ENCODE results near the gene NR2C2.
"Not testable (repeated sequence)": the region's sequence is repeated elsewhere in the genome, so short reads cannot be mapped to it uniquely, and the experiment has no call there.

Gene NR2C2

DNA sequence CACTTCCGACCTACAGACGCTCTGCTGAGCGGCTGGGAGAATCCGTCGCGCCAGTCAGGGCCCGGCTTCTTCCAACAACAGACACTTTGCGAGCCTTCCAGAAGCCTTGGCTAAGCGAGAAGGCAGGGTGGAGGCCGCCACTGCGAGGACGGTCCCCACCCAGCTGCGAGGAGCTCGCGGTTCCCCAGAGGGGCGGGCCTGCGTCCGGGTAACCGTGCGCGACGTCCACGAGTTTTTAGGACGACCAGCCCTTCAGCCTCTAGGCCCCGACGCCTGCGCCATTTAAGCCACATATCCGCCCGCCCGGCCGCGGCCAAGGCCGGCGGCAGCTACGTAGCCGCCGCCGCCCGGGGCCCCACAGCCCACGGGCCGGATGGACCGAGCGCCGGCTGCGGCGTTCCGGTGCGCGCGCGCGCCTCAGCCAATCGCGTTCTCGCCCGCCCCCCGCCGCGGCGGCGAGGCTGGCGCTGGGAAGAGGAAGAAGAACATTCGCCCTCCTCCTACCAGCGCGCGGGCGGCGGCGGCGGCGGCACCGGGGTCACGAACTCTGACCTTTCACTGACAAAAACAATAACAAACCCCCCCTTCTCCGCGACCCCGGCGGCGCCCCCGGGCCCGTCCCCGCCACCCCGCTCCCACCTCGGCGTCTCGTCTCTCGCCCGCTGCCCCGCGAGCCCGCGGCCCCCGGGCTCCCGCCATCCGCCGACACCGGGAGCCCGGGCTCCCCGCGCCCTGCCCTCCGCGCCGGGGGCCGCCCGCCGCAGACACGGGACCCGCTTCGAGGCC is at the start of gene NR2C2:
Gene NR2C2 (plus strand): TSS at position 484 of the 786 bp plus-strand sequence. CDS start 56,332 bp downstream, outside the sequence.
- DNase-seq (ENCODE audit: low read depth in 2 of 2), result peak; percentile 70 to 79

DNA sequence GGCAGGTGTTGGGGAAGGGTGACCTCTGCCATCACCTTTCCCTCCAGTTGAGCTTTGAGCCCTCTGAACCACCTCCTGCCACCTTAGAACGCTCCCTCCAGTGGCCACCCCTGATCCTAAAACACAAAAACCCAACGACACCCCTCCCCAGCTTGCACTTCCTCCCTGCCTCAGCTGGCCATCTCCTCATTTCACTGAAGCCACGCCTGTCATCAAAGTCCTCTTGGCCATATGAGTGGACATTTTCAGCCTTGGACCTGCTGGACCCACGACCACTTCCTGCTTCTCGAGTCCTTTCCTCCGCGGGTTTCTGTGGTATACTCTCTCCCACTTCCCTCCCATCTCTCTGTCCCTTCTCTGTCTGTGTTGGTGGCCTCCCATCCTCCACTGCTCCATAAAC is 48.5 kb upstream of the NR2C2 start:
- no peak for DNase-seq (ENCODE audit: low read depth in 2 of 2)

DNA sequence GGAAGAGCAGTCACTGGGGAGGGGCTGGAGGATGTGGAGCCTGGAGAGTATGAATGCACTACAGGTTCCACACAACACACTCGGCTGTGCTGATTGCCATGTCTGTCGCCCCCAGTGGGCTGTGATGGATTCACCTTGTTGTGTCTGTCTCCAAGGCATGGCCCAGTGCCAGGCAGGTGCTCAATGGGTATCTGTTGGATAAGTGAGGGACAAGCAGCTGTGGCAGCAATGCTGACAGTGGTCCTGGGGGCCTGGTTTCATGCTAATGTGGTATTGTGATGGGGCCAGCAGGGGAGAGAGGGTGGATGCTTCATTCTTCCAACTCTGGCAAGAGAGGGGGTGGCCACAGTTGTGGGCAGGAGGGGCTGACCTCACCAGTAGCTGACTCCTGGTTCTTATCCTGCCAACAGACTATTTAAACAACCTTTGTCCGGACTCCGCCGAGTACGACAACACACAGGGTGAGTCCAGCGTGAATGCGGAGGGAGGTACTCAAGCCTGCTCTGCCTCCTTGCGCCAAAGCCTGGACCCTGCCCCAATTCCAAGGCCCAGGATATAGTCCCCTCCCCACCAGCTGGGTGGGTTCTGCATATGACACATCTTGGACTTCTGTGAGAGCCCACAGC is 47.3 kb upstream of the NR2C2 start:
- DNase-seq (ENCODE audit: low read depth in 2 of 2), result no peak

DNA sequence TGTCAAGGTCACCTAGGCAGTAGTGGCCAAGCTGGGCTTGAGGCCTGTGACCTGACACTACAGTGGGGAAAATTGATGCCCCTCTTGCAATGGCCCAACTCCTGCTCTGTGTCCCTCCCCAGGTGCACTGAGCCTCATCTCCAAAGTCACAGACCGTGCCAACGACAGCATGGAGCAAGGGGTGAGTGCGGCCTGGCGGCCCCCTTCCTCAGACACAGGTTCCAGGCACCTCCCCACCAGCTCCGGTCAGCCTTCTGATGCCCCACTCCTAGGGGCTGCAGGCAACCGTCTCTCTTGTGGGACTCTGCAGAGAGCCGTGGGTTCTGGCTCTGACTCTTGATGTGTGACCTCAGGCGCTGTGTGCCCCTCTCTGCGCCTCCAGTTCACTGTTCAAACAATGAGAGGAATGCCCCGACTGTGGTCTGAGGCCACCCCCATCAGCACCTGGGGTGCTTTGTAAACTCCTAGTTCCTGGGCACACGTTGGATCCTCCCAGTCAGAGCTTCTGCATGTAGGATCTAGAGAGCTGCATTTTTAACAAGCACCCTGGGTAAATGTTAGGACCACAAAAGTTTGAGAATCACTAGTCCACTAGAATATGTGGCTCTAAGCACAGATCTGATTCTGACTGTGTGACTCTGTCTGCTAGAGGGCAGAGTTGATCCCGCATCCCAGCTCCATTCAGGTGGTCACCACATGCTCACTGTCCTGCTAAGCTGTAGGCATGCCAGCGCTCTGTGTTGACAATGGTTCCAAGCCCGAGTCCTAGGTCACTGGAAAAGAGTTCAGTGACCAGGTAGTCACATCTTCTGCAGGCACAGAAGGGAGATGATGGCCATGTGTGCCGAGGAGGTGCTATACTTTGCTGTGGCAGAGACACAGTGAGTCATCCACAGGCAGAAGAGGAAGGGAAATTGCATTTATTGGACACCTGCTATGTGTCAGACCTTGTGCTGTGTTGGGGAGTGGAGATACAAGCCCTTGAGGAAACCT is 46.2 kb upstream of the NR2C2 start:
- DNase-seq (ENCODE audit: low read depth in 2 of 2), result no peak

DNA sequence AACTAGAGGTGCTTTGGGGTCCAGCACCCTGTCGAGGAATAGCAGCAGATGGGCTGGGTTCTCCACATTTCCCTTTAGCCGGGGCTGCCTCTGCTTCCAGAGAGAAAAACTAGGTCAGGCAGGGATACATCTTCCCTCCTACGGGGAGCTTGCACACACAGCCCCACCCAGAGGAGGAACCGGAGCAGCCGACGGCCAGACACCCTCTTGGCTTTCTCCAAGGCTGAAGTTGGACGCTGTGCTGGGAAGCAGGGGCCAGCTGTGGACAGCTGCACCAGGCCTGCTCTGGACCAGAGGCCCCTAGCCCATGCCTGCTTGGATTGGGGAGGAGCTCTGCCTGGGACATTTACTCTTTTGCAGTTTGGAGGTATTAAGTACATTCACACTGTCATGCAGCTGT is 44.7 kb upstream of the NR2C2 start:
- no peak for DNase-seq (ENCODE audit: low read depth in 2 of 2)

DNA sequence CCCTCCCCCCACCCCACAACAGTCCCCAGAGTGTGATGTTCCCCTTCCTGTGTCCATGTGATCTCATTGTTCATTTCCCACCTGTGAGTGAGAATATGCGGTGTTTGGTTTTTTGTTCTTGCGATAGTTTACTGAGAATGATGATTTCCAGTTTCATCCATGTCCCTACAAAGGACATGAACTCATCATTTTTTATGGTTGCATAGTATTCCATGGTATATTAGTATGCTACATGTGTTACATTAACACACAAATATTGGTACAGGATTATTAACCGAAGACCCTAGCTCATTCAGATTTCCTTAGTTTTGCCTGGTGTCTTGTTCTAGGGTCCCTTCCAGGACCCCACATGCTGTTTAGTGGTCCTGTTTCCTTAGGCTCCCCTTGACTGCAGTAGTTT is 43.9 kb upstream of the NR2C2 start:
- DNase-seq (ENCODE audit: low read depth in 2 of 2), result not testable (repeated sequence)

DNA sequence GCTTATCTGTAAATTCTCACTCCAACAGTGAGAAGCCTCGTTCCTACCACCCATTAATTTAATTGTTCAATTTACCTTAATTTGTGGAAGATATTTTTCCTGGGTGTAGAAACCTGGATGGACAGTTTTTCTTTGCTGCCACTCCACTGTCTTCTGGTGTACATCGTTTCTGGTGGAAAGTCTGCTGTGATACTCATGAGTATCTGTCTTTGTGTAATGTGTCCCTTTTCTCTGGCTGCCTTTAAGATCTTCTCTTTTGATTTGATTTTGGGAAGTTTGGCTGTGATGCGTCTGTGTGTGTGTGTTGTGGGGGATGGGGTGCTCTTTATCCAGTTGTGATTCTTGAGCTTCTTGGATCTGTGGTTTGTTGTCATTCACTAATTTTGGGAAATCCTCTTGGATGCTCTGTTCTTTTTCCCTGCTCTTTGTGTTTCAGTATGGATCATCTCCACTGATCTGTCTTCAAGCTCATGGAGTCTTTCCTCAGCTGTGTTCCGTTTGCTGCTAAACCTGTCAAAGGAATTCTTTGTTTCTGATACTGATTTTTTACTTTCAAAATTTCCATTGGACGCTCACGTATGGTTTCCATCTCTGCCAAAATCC is 42.2 kb upstream of the NR2C2 start:
- no peak for DNase-seq (ENCODE audit: low read depth in 2 of 2)

DNA sequence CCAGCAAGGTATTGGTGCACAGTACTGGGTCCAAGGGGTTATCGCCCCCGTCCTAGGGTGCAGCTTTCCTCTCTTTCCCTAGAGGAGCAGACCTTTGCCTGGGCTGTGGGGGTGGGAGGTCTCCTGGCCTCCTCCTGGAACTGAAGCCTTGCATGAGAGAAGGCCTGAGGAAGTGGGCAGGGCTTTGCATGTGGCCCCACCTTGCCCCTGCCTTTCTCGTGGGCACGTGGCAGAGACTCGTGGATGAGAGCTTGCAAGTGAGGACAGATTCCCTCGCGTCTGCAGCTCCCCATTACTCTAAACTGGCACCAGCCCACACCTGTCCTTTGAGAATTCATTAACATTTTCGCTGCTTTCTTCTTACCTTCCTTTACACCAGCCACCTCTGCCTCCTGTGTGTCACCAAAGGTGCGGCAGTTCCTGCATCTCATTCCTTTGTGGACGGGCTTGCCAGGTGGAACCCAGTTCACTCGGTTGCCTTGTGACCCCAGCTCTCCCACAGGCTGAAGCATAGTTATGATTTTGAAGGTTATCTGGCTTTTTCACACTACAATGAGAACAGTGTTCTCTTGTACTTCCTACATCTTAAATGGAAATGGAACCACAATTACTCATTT is 40.9 kb upstream of the NR2C2 start:
- no peak for DNase-seq (ENCODE audit: low read depth in 2 of 2)

DNA sequence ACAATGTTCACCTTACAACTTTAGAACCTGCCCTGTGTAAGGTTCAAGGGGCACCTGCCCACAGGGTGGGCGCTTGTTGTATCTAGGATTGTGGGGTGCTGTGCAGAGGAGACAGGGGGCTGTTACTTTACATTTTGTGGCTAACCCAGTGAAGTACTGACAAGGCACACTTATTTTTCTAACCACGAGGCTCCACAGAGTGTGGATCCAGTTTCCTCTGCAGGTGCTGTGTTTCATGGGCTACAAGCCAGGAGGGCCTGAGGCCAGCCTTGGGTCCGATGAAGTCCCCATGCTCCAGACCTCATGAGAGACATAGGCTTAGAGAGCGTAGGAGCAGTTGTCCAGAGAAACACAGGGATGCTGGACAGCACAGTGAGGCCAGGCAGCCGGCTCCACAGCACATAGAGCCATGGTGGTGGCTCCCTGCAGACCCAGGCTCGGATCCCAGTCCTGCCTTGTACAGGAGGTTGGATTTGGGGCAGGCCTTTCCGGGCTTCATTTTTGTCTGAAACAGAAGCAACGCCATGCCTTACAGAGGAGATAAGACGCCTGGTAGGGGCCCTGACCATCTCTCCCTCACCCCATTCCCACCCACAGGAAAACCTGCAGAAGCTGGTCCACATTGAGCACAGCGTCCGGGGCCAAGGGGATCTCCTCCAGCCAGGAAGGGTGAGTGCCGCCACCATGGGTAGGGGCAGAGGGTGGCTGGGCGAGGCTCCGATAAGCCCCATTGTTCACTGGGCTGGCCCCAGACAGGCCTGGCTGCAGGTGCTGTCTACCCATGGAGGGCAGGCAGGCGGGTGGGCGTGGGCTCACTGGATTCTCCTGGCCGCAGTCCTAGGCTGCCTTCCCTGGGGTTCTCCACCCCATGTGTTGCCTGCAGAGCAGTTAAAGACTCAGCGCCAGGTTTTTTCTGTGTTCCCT is 40.1 kb upstream of the NR2C2 start:
- DNase-seq (ENCODE audit: low read depth in 2 of 2), result no peak

DNA sequence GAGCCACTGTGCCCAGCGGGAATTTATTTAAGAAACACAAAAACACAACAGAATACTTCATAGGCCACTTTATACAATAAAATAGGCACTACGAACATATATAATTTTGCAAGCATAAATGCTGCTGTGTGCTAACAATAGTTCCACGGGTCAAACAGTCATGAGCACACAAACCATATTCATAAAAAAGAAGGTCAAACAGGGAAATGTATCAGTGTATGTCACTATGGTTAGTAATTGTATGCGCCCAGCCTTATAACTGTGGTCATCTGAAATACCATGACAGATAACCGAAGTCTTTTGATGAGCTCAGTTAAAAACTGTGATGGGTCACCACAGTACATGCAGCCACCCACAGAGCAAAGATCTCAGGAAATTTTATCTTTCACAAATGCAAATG is 38.1 kb upstream of the NR2C2 start:
- no peak for DNase-seq (ENCODE audit: low read depth in 2 of 2)

DNA sequence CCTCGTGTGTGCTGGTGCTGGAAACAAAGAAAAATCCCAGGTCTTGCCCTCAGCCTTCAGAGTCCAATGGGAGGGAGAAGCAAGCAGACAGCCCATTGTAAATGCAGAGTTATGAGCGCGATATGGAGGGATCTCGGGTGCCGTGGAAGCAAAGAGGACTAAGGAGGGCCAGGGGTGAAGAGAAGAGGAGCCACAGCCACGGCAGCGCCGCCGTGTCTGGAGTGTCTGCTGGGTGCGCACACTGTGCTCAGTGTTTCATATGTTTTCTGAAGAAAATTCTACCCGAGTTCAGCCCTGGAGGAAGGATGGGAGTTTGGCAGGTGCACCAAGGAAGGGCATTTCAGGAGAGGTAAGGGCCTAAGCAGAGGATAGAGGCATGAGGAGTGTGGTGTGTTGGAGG is 35.7 kb upstream of the NR2C2 start:
- DNase-seq (ENCODE audit: low read depth in 2 of 2), result no peak

DNA sequence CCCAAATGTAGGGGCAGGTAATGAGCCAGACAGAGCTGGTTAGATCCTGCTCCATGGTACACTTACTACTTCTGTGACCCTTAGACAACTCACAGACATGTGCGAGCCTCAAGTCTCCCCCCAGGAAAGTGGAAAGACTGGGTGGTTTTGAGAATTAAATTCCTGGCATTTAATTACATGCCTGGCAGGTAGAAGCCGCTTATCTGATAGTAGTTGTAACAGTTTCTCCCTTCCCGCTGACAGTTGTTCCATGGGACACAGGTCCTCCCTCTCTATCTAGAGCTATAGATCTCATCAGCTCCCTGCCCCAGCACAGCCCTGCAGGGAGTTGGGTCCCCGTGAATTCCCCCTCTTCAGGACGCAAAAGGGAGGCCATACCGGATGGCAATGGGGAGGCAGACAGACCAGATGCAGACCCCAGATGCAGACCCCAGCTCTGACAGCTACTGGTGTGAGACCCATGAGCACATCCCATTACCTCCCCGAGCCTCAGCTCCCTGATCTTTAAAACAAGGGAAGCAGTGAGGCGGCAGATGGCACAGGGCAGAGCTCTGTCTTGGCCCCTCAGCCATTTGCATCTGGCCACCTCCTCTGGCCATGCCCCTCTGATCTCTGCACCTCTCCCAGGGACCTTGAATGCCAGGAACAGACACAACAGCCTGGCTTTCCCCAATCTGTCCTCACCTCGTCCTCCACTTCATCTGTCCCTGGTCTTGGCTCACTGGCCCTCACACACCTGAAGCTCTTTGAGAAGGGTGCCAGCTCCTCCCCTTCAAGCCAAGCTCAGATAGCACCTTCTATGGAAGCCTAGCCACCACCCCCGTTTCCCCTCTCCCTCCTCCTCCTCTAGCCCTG is 34.1 kb upstream of the NR2C2 start:
- no peak for DNase-seq (ENCODE audit: low read depth in 2 of 2)

DNA sequence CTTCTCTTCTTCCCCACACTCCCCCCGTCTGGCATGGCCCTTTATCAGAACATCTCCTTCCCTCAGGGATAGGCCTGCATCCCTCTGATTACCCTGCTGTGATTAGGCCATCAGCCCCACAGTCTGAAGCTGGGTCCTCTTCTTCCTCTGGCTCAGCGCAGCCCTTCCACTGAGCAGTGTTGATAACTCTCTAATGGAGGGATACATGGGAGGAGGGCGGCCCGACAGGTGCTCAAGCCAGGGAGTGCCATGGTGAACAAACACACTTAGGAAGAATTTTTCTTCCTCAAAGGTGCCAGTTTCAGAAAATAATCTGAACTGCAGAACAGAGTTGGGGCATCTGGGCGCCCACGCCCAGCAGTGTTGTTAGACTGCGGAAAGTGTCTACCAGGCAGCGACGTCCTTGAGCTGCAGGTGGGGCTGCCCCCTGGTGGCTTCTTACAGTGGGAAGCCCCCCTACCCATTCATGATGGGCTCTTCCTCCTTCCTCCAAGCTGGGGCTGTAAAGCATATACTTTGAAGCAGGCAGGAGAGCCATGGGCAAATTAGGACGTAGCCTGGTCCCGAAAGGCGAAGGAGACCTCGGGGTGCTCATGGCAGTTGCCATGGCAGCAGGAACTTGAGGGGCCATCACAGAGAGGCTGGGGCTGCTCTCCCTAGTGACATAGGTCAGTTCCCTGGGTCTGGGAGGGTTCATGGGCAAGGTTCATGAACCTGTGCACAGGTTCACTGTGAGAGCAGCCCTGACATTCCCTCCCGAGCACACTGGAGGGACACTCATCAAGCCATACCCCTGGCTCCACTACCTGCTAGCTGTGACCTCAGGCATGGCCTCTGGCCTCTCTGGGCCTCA is 33.2 kb upstream of the NR2C2 start:
- DNase-seq (ENCODE audit: low read depth in 2 of 2), result no peak

DNA sequence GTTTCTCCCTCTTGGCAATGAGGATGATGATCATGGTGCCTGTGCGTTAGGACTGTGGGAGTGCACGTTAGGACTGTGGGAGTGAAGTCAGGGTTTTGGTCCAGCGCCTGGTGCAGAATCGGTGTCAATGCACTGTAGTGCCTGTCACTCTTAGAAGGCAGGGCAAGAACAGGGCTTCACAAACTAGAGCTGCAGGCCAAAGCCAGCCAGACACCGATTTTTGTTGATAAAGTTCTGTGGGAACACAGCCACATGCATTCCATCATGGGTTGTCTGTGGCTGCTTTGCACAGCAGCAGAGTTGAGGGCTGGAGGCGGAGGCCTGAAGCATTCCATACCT is 32.6 kb upstream of the NR2C2 start:
- DNase-seq (ENCODE audit: low read depth in 2 of 2), result no peak

DNA sequence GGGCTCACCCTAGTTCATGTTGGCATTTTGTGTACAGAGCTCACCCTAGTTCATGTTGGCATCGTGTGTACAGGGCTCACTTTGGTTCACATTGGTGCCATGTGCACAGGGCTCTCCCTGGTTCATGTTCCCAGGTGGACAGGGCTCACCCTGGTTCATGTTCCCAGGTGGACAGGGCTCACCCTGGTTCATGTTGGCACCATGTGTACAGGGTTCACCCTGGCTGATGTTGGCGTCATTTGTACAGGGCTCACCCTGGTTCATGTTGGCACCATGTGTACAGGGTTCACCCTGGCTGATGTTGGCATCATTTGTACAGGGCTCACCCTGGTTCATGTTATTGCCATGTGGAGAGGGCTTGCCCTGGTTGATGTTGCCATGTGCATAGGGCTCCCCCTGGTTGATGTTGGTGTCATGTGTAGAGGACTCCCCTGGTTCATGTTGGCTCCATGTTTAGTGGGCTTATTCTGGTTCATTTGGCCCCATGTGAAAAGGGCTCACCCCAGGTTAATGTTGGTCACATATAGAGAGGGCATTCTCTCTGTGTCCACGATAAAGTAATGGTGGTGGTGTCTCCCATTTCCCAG is 31.7 kb upstream of the NR2C2 start:
- no peak for DNase-seq (ENCODE audit: low read depth in 2 of 2)

DNA sequence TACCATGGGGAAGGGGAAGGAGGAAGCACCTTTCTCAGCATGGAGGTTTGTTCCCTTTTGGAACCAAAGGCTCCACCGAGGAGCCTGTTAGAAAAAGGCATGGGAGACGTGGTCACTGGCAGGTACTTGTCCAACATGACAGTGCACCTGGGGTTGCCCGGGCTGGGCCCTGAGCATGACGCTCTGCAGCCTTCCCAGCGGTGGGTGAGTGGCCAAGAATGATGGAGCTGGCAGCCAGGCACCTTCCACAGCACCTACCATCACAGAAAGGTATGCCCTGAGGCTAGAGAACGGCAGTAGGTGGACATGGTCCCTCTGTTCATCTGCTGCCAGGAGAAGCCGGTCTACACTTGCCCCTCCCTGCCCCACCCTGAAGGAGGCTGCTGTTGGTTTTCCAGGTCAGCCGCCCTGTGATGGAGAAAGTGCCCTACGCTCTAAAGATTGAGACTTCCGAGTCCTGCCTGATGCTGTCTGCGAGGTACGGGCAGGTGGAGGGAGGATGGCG is 29.0 kb upstream of the NR2C2 start:
- no peak for DNase-seq (ENCODE audit: low read depth in 2 of 2)

DNA sequence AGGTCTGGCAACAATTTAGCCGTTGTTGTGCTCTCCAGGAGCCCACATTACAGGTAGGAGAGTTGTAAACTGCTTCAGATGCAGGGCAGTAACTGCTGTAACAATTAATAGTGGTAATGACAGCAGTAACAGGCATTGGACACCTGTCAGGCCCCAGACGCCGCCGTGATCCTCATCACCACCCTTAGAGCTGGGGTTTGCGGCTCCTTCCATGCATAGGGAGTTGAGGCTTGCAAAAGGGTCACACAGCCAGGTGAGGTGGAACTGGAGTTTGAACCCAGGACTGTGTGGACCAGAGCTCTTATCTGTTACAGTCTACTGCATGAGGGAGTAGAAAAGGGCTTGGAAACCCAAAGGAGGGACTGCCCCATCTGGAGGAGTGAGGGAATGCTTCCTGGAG is 26.8 kb upstream of the NR2C2 start:
- DNase-seq (ENCODE audit: low read depth in 2 of 2), result no peak

DNA sequence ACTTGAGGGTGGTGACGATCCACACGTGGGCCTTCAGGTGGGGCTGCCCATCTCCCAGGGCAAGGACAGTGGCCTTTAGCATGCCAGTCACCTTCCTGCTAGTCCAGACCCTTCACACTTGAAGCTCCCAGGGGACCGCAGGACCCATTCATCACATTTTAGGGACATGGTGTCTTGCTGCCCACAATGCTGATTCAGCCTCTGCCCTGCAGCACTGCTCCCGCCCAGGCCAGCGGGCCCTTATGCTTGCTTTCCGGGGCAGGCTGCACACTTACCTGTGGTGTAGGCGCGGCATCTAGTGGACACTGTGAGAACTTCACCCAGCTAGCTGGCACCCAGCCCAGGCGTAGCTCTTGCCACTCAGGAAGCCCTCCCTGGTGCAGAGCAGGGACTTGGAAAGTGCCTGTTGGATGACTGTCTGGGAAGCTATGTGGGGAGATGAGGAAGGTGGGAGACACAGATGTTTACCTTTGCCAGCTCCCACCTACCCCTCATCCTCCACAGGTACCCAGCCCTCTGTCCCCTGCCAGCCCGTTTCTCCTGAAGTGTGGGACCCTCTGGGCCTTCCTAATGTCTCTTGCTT is 26.3 kb upstream of the NR2C2 start:
- peak; percentile 53 to 72 for DNase-seq (ENCODE audit: low read depth in 2 of 2)

Measured in stimulated activated CD8-positive, alpha-beta memory T cell treated with anti-CD3 and anti-CD28 coated beads, Interleukin-2, amount 100 ng/mL, for 1 hour (primary cell).